GM12875 (cell line): ENCODE measurements around the gene FAM174B.

ENCODE experiments used
- H3K4me3 ChIP-seq: one replicate; pipeline ENCODE4 v1.5.1; 2011; ENCODE audit warnings: low read depth, low read length, control low read depth
- CTCF ChIP-seq: IDR thresholded peaks from 2 replicates; pipeline ENCODE4 v1.5.1; 2011; ENCODE audit warnings: low read depth, mild to moderate bottlenecking, control low read depth, inconsistent platforms, low read length, moderate library complexity, borderline replicate concordance; ENCODE audit not compliant: insufficient read depth

The FAM174B gene

GRCh38 chr15:92600856-92601255, 54.7 kb downstream of the FAM174B start:
- TF ChIP-seq CTCF = no peak
- H3K4me3 ChIP-seq = no peak overlapping the region

GRCh38 chr15:92599394-92599970, 56.1 kb downstream of the FAM174B start:
- H3K4me3 ChIP-seq = no peak overlapping the region
- no peak for TF ChIP-seq CTCF

- H3K4me3 ChIP-seq = no peak overlapping the region
- TF ChIP-seq CTCF = no peak
Observed at GRCh38 chr15:92597548-92597947, 58.0 kb downstream of the FAM174B start.

GRCh38 chr15:92596623-92597022, 59.0 kb downstream of the FAM174B start:
- no peak for TF ChIP-seq CTCF
- no peak overlapping the region for H3K4me3 ChIP-seq

- TF ChIP-seq CTCF = no peak
- H3K4me3 ChIP-seq = no peak overlapping the region
Observed at GRCh38 chr15:92595506-92596381, 59.8 kb downstream of the FAM174B start.

GRCh38 chr15:92591275-92591674, 64.3 kb downstream of the FAM174B start:
- TF ChIP-seq CTCF = no peak
- H3K4me3 ChIP-seq = no peak overlapping the region

GRCh38 chr15:92586966-92587365, 68.6 kb downstream of the FAM174B start:
- H3K4me3 ChIP-seq = no peak overlapping the region
- no peak for TF ChIP-seq CTCF
